Sigmoid colon (tissue), 4 donors: ENCODE results near the gene CLDN16.

Experiments used
- POLR2AphosphoS5 ChIP-seq, 4 donors: sonication (generic); formaldehyde crosslinking; IDR thresholded peaks; one replicate each; pipeline ENCODE4 v1.6.1; 2017; ENCODE audit warnings: antibody characterized with exemption in 4 of 4
- TF ChIP-seq, protein P1 (sequence below), 4 experiments: fragments of 450-650 bp in 3 of 4; fragments of 200-600 bp in 1 of 4; IDR thresholded peaks; one replicate each; pipeline ENCODE4 v1.5.1; 2016 to 2019; ENCODE audit warnings: antibody characterized with exemption in 4 of 4, mild to moderate bottlenecking in 3 of 4, moderate library complexity in 2 of 4

DNA sequence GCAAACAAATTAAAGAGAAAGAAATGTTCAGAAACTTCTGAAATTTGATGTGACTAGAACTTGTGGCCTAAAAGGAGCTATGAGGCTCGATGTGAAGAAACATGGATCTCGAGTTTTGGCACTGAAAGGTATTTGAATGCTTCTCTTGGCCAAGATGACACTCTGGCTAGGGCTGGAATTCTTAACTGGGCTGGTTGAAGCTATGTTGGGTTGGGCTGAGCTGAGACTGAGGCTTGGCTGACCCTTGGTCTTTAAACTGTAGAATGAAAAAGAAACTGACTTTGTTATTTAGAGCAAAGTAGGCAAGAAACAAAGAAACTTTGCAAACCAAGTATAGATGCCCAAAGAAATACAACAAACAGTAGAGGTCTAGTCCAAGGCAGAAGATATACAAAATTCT is 28.1 kb upstream of the CLDN16 start:
- TF ChIP-seq POLR2AphosphoS5 (IDR thresholded peaks at IDR 0.05) = no peak
- TF ChIP-seq, protein P1, sequence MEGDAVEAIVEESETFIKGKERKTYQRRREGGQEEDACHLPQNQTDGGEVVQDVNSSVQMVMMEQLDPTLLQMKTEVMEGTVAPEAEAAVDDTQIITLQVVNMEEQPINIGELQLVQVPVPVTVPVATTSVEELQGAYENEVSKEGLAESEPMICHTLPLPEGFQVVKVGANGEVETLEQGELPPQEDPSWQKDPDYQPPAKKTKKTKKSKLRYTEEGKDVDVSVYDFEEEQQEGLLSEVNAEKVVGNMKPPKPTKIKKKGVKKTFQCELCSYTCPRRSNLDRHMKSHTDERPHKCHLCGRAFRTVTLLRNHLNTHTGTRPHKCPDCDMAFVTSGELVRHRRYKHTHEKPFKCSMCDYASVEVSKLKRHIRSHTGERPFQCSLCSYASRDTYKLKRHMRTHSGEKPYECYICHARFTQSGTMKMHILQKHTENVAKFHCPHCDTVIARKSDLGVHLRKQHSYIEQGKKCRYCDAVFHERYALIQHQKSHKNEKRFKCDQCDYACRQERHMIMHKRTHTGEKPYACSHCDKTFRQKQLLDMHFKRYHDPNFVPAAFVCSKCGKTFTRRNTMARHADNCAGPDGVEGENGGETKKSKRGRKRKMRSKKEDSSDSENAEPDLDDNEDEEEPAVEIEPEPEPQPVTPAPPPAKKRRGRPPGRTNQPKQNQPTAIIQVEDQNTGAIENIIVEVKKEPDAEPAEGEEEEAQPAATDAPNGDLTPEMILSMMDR (IDR thresholded peaks at IDR 0.05) = no peak
